Measurements from ENCODE around the gene ANKRD34C. TPM values are rescaled to one million over a fixed set of nuclear protein-coding genes. Genes with fewer than 3 reads are reported as not detected.
A peak's percentile ranks its signal among the peaks of the same experiment; 100 is the strongest.

Gene ANKRD34C
- polyA plus RNA-seq (not detected in 3 replicates), polyA minus RNA-seq (not detected in 3 replicates)
- polyA plus RNA-seq (2011; ENCODE audit: low read depth): not detected
- polyA plus RNA-seq (2011; cell fraction: cytosol; rRNA removed): not detected in 2 replicates
- polyA plus RNA-seq (2011; cell fraction: nucleus; rRNA removed): not detected in 2 replicates
- not detected in 2 replicates for polyA plus RNA-seq (2012; ENCODE audit: low replicate concordance)
- polyA minus RNA-seq (2011; cell fraction: cytosol; rRNA and poly(A)+ RNA removed): not detected
- not detected in 2 replicates for polyA minus RNA-seq (2011; cell fraction: nucleus; rRNA and poly(A)+ RNA removed)

DNA sequence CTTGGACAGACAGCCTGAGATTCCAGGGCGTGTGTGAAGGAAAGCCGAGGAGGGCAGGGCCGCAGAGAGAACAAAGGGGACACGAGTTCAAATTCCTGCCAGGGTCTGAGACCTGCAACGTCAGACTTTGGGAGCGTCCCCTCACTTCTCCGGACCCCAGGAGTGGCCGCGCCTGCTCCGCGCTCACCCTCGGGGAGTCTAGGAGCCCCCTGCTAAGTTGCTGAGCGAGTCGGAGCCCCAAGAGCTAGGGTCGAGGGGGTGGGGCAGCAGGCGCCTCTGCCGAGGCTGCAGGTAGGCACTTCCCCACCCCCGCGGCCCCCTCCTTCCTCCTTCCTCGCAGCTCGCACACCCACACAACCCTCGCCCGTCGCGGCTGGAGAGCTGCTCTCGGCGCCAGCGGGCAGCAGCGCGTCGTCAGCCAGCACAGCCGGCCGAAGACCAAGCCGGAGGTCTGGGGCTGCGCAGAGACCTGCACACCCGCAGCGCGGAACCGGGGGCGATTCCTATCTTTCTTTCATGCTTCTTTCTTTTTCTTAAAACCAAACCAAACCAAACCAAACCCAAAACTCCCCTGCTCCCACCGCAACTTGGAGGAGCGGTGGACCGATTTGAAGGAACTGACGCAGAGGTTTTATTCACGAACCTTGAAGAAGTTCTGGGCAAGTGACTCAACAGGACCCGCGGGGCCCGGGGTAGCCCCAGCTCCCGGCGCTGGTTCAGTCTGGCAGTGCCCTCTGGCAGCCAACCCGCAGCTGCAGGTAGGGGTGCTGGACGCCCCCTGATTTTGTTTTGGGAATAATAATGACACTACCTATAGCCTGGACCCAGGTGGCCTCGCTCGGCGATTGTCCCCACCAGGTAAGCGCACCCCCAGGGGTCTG, at the start of gene ANKRD34C:
TSS of gene ANKRD34C (plus strand) at position 352 of the 881 bp plus-strand sequence. CDS start 10,563 bp downstream, outside the sequence.
- Histone ChIP-seq H3K36me3 (ENCODE audit: control insufficient read depth in 2 of 2, extremely low read depth in 1 of 2, insufficient read depth in 2 of 2, low read length in 2 of 2) (no peaks in the 10 kb centered on the region), H3K9ac (ENCODE audit: control insufficient read depth, extremely low read depth, insufficient read depth, low read length) (no peak within 1 kb of the TSS), H3K4me2 (ENCODE audit: control insufficient read depth, extremely low read depth, insufficient read depth, low read depth, low read length) (no peak within 1 kb of the TSS), H3K9me1 (ENCODE audit: control insufficient read depth, extremely low read depth, insufficient read depth, low read length) (no peaks in the 10 kb centered on the region), H3K79me2 (ENCODE audit: control insufficient read depth, insufficient read depth, low read length) (no peaks in the 10 kb centered on the region), H2AFZ (ENCODE audit: control insufficient read depth, low read length) (no peak within 1 kb of the TSS), H3K27me3 (ENCODE audit: control insufficient read depth, extremely low read depth, insufficient read depth, low read length) (peaks cover 27% of the 10 kb centered on the region), H4K20me1 (ENCODE audit: control insufficient read depth, extremely low read depth, insufficient read depth, low read length) (no peaks in the 10 kb centered on the region), H3K4me1 (ENCODE audit: control insufficient read depth, extremely low read depth, insufficient read depth, low read length) (no peaks in the 10 kb centered on the region), H3K27ac (ENCODE audit: control insufficient read depth, insufficient read depth, low read length) (no peak within 1 kb of the TSS), H3K9me3 (ENCODE audit: control insufficient read depth, low read depth, low read length) (no peaks in the 10 kb centered on the region), H3K4me3 (ENCODE audit: control insufficient read depth in 2 of 3, extremely low read depth in 1 of 3, insufficient read depth in 2 of 3, low read depth in 1 of 3, low read length in 3 of 3) (no peak within 1 kb of the TSS)
- DNase-seq (ENCODE audit: low read depth, low spot score) (no peak), FAIRE-seq (no peak)
- dilution Hi-C loops (cut with MboI; ENCODE audit: extremely low pct_ligation_motif_present, low sequenced_read_pairs): no loop called here
- peak; percentile 81 for TF ChIP-seq EZH2 (IDR thresholded peaks at IDR 0.05; ENCODE audit: low read length)
- TF ChIP-seq, protein P1, sequence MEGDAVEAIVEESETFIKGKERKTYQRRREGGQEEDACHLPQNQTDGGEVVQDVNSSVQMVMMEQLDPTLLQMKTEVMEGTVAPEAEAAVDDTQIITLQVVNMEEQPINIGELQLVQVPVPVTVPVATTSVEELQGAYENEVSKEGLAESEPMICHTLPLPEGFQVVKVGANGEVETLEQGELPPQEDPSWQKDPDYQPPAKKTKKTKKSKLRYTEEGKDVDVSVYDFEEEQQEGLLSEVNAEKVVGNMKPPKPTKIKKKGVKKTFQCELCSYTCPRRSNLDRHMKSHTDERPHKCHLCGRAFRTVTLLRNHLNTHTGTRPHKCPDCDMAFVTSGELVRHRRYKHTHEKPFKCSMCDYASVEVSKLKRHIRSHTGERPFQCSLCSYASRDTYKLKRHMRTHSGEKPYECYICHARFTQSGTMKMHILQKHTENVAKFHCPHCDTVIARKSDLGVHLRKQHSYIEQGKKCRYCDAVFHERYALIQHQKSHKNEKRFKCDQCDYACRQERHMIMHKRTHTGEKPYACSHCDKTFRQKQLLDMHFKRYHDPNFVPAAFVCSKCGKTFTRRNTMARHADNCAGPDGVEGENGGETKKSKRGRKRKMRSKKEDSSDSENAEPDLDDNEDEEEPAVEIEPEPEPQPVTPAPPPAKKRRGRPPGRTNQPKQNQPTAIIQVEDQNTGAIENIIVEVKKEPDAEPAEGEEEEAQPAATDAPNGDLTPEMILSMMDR (optimal IDR thresholded peaks at IDR 0.05 in 1 of 3, IDR thresholded peaks at IDR 0.05 in 1 of 3, conservative IDR thresholded peaks at IDR 0.05 in 1 of 3; ENCODE audit: extremely low read depth in 1 of 3, insufficient read depth in 2 of 3, low read length in 3 of 3): no peak

DNA sequence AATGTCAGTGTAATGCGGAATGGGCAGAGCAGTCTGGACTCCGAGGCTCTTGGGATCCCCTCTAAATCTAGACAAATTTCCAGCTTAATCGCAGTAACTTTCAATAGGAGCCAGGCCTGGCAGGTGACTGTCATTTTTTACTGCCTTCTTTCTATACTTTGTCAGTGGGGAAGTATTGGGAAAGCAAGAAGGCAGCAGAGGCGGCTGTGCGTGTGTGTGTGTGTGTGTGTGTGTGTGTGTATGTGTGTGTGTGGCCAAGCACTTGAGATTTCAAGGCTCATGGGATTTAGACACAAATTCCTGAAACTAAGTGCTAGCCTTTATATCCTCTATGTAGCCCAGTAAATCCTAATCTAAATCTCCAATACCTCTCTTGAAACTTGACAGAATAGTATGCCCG, 49.3 kb upstream of the ANKRD34C start:
- dilution Hi-C loops (cut with MboI; ENCODE audit: extremely low pct_ligation_motif_present, low sequenced_read_pairs): no loop called here
- no peaks in the 10 kb centered on the region for H3K9me1 ChIP-seq (ENCODE audit: control insufficient read depth, extremely low read depth, insufficient read depth, low read length)
- no peak overlapping the region for H3K27ac ChIP-seq (ENCODE audit: control insufficient read depth, insufficient read depth, low read length)
- TF ChIP-seq, protein P1 (optimal IDR thresholded peaks at IDR 0.05 in 1 of 3, IDR thresholded peaks at IDR 0.05 in 1 of 3, conservative IDR thresholded peaks at IDR 0.05 in 1 of 3; ENCODE audit: extremely low read depth in 1 of 3, insufficient read depth in 2 of 3, low read length in 3 of 3): no peak
- TF ChIP-seq EZH2 (IDR thresholded peaks at IDR 0.05; ENCODE audit: low read length): no peak
- no peak overlapping the region for H3K9ac ChIP-seq (ENCODE audit: control insufficient read depth, extremely low read depth, insufficient read depth, low read length)
- H3K79me2 ChIP-seq (ENCODE audit: control insufficient read depth, insufficient read depth, low read length): no peaks in the 10 kb centered on the region
- H3K4me1 ChIP-seq (ENCODE audit: control insufficient read depth, extremely low read depth, insufficient read depth, low read length): no peaks in the 10 kb centered on the region
- H3K4me3 ChIP-seq (ENCODE audit: control insufficient read depth in 2 of 3, extremely low read depth in 1 of 3, insufficient read depth in 2 of 3, low read depth in 1 of 3, low read length in 3 of 3): no peak overlapping the region
- no peaks in the 10 kb centered on the region for H3K36me3 ChIP-seq (ENCODE audit: control insufficient read depth in 2 of 2, extremely low read depth in 1 of 2, insufficient read depth in 2 of 2, low read length in 2 of 2)
- FAIRE-seq (no peak), DNase-seq (ENCODE audit: low read depth, low spot score) (no peak)
- no peaks in the 10 kb centered on the region for H3K27me3 ChIP-seq (ENCODE audit: control insufficient read depth, extremely low read depth, insufficient read depth, low read length)
- H2AFZ ChIP-seq (ENCODE audit: control insufficient read depth, low read length): no peak overlapping the region
- H4K20me1 ChIP-seq (ENCODE audit: control insufficient read depth, extremely low read depth, insufficient read depth, low read length): no peaks in the 10 kb centered on the region
- H3K9me3 ChIP-seq (ENCODE audit: control insufficient read depth, low read depth, low read length): no peaks in the 10 kb centered on the region
- H3K4me2 ChIP-seq (ENCODE audit: control insufficient read depth, extremely low read depth, insufficient read depth, low read depth, low read length): no peak overlapping the region
